H1 (cell line): ENCODE measurements around the gene TSPOAP1. TPM values are rescaled to one million over a fixed set of nuclear protein-coding genes. Genes with fewer than 3 reads are reported as not detected.

Experiments used
- CTCF ChIA-PET: fragments of 300-600 bp; sonication (Branson Sonifier 250); formaldehyde crosslinking; loops from one replicate; lab custom pipeline; 2021; ENCODE audit not compliant: partially characterized antibody; lab: Charles Lee
- POLR2A ChIA-PET: fragments of 300-600 bp; sonication (Branson Sonifier 250); formaldehyde crosslinking; loops from one replicate; lab custom pipeline; 2021; ENCODE audit warnings: inconsistent platforms; ENCODE audit not compliant: partially characterized antibody; lab: Charles Lee
- DNase-seq, 2 experiments: peaks; one replicate each; pipeline versions ENCODE4 v3.0.0 to v3.0.0-alpha.2; 2010 to 2022; ENCODE audit warnings: low spot score in 2 of 2, low read depth in 1 of 2, mixed read lengths in 1 of 2
- FAIRE-seq: peaks from 2 replicates; lab custom pipeline; 2011; peaks lifted over from hg19 to GRCh38; lab: Jason Lieb, UNC
- H2AFZ ChIP-seq: 2 replicates; pipeline ENCODE4 v1.8.1; 2012; ENCODE audit warnings: low read length, inconsistent platforms
- H2AK5ac ChIP-seq: 2 replicates; pipeline ENCODE4 v1.6.1; 2013; ENCODE audit warnings: low read depth, low read length
- H2BK120ac ChIP-seq: replicated peaks from 2 replicates; pipeline ENCODE3; 2013; ENCODE audit warnings: low read depth, low read length, inconsistent platforms
- H2BK12ac ChIP-seq: 2 replicates; pipeline ENCODE4 v1.6.1; 2013; ENCODE audit warnings: low read depth, low read length
- H2BK15ac ChIP-seq: 2 replicates; pipeline ENCODE4 v1.6.1; 2013; ENCODE audit warnings: low read length
- H2BK20ac ChIP-seq: 2 replicates; pipeline ENCODE4 v1.6.1; 2013; ENCODE audit warnings: low read length
- H2BK5ac ChIP-seq: 2 replicates; pipeline ENCODE4 v1.6.1; 2013; ENCODE audit warnings: low read depth, low read length
- H3K14ac ChIP-seq: 2 replicates; pipeline ENCODE4 v1.6.1; 2013; ENCODE audit warnings: inconsistent platforms; ENCODE audit not compliant: insufficient read length
- H3K18ac ChIP-seq: 2 replicates; pipeline ENCODE4 v1.6.1; 2013; ENCODE audit warnings: low read length; ENCODE audit errors: extremely low read depth
- H3K23ac ChIP-seq: 2 replicates; pipeline ENCODE4 v1.6.1; 2013; ENCODE audit warnings: inconsistent platforms; ENCODE audit not compliant: insufficient read length
- H3K23me2 ChIP-seq: 2 replicates; pipeline ENCODE4 v1.6.1; 2013; ENCODE audit warnings: low read depth, low read length
- H3K27ac ChIP-seq: 2 replicates; pipeline ENCODE4 v1.6.1; 2011; ENCODE audit warnings: low read depth, low read length, inconsistent platforms
- H3K27me3 ChIP-seq, 4 experiments: replicated peaks in 1 of 4; 1 replicate in 1 of 4; 2 replicates in 3 of 4; pipeline versions ENCODE4 v1.6.1 to v1.8.1; 2011 to 2013; ENCODE audit warnings: low read length in 3 of 4, mild to moderate bottlenecking in 3 of 4, inconsistent platforms in 2 of 4, mixed read lengths in 2 of 4, moderate library complexity in 1 of 4; ENCODE audit not compliant: control insufficient read depth in 3 of 4, insufficient read depth in 3 of 4; ENCODE audit errors: extremely low read depth in 1 of 4
- H3K36me3 ChIP-seq, 4 experiments: 2 replicates each; pipeline versions ENCODE4 v1.6.1 to v1.8.1; 2011 to 2013; ENCODE audit warnings: mild to moderate bottlenecking in 4 of 4, low read length in 3 of 4, moderate library complexity in 2 of 4, control low read depth in 1 of 4, inconsistent platforms in 1 of 4; ENCODE audit not compliant: insufficient read depth in 4 of 4, control insufficient read depth in 2 of 4
- H3K4ac ChIP-seq: replicated peaks from 2 replicates; pipeline ENCODE3; 2013; ENCODE audit warnings: low read length, low read depth, mixed read lengths, inconsistent platforms; ENCODE audit not compliant: insufficient read length
- H3K4me1 ChIP-seq, 4 experiments: replicated peaks in 1 of 4; 1 replicate in 1 of 4; 2 replicates in 3 of 4; pipeline versions ENCODE4 v1.6.1 to v1.8.1; 2011 to 2013; ENCODE audit warnings: low read length in 3 of 4, inconsistent platforms in 2 of 4, mixed read lengths in 1 of 4; ENCODE audit not compliant: insufficient read depth in 4 of 4, control insufficient read depth in 3 of 4
- H3K4me2 ChIP-seq, 2 experiments: 2 replicates each; pipeline versions ENCODE4 v1.6.1 to v1.8.1; 2011 to 2013; ENCODE audit warnings: low read depth in 2 of 2, low read length in 2 of 2, control low read depth in 1 of 2, inconsistent platforms in 1 of 2, mild to moderate bottlenecking in 1 of 2; ENCODE audit not compliant: insufficient read depth in 1 of 2
- H3K4me3 ChIP-seq, 4 experiments: fragments of 200-600, 300-600 bp in 1 of 4; sonication (generic), shearing (Covaris generic), sonication (Bioruptor Twin) in 1 of 4; 2 replicates each; pipeline versions ENCODE4 v1.5.1 to v1.8.1; 2011 to 2016; ENCODE audit warnings: low read length in 4 of 4, low read depth in 3 of 4, control low read depth in 2 of 4, inconsistent platforms in 2 of 4, mild to moderate bottlenecking in 2 of 4, mixed read lengths in 1 of 4, moderate library complexity in 1 of 4; ENCODE audit not compliant: insufficient read depth in 2 of 4; ENCODE audit errors: extremely low read depth in 1 of 4
- H3K56ac ChIP-seq: replicated peaks from 2 replicates; pipeline ENCODE3; 2013; ENCODE audit warnings: low read depth, mild to moderate bottlenecking, mixed read lengths, low read length, inconsistent platforms; ENCODE audit not compliant: insufficient read length
- H3K79me1 ChIP-seq: 2 replicates; pipeline ENCODE4 v1.6.1; 2013; ENCODE audit warnings: low read depth, low read length, control low read depth
- H3K79me2 ChIP-seq, 2 experiments: 2 replicates each; pipeline versions ENCODE4 v1.6.1 to v1.8.1; 2012 to 2013; ENCODE audit warnings: low read length in 2 of 2, mild to moderate bottlenecking in 2 of 2, inconsistent platforms in 1 of 2; ENCODE audit not compliant: insufficient read depth in 2 of 2, control insufficient read depth in 1 of 2
- H3K9ac ChIP-seq, 4 experiments: replicated peaks in 1 of 4; 1 replicate in 1 of 4; 2 replicates in 3 of 4; pipeline versions ENCODE4 v1.6.1 to v1.8.1; 2011 to 2013; ENCODE audit warnings: low read depth in 3 of 4, low read length in 3 of 4, control low read depth in 2 of 4, mild to moderate bottlenecking in 2 of 4, moderate library complexity in 2 of 4, inconsistent platforms in 1 of 4; ENCODE audit errors: extremely low read depth in 1 of 4
- H3K9me3 ChIP-seq, 2 experiments: 2 replicates each; pipeline versions ENCODE4 v1.6.1 to v1.8.1; 2012 to 2013; ENCODE audit warnings: mild to moderate bottlenecking in 2 of 2, moderate library complexity in 2 of 2, control low read depth in 1 of 2, inconsistent platforms in 1 of 2, low read depth in 1 of 2, low read length in 1 of 2, mixed read lengths in 1 of 2; ENCODE audit not compliant: insufficient read depth in 2 of 2
- H4K20me1 ChIP-seq, 2 experiments: replicated peaks in 1 of 2; 2 replicates each; pipeline versions ENCODE3 to v1.8.1; 2011 to 2013; ENCODE audit warnings: inconsistent platforms in 2 of 2, low read length in 2 of 2, mild to moderate bottlenecking in 1 of 2; ENCODE audit not compliant: insufficient read depth in 2 of 2, control insufficient read depth in 1 of 2
- H4K5ac ChIP-seq: 2 replicates; pipeline ENCODE4 v1.6.1; 2013; ENCODE audit warnings: low read length, low read depth, mixed read lengths, inconsistent platforms; ENCODE audit not compliant: insufficient read length
- H4K8ac ChIP-seq: 2 replicates; pipeline ENCODE4 v1.8.0; 2013; ENCODE audit warnings: mild to moderate bottlenecking, moderate library complexity, low read length, inconsistent platforms; ENCODE audit not compliant: insufficient read depth; ENCODE audit errors: extremely low read depth
- H4K91ac ChIP-seq: replicated peaks from 2 replicates; pipeline ENCODE3; 2013; ENCODE audit warnings: low read length, mixed read lengths, inconsistent platforms; ENCODE audit not compliant: insufficient read length
- ATF3 ChIP-seq: IDR thresholded peaks from 2 replicates; pipeline ENCODE4 v1.6.1; 2011; ENCODE audit warnings: low read depth, mild to moderate bottlenecking, low read length; ENCODE audit not compliant: insufficient read depth
- EP300 ChIP-seq, 2 experiments: IDR thresholded peaks; 1 replicate in 1 of 2; 2 replicates in 1 of 2; pipeline ENCODE4 v1.6.1; 2011 to 2012; ENCODE audit warnings: low read depth in 2 of 2, low read length in 2 of 2, mild to moderate bottlenecking in 2 of 2, borderline replicate concordance in 1 of 2, inconsistent platforms in 1 of 2, moderate library complexity in 1 of 2
- PHF8 ChIP-seq: fragments of 200-600 bp; sonication (generic); conservative IDR thresholded peaks from 2 replicates; pipeline ENCODE4 v1.7.1; 2012; ENCODE audit warnings: low read depth, mild to moderate bottlenecking, inconsistent platforms, low read length, moderate library complexity
- RXRA ChIP-seq: IDR thresholded peaks from 2 replicates; pipeline ENCODE4 v1.6.1; 2011; ENCODE audit warnings: low read depth, mild to moderate bottlenecking, low read length, moderate library complexity; ENCODE audit not compliant: insufficient read depth
- WGBS, 2 experiments: shearing (Covaris generic) in 1 of 2; methylation state at CpG; one replicate each; pipeline versions ENCODE4 v1.1.6 to v1.1.7; 2013 to 2015; ENCODE audit warnings: low lambda C conversion rate in 2 of 2, mixed read lengths in 2 of 2, inconsistent platforms in 1 of 2, low coverage in 1 of 2, missing lambda C conversion rate in 1 of 2; ENCODE audit not compliant: insufficient replicate concordance in 2 of 2, insufficient coverage in 1 of 2, insufficient read length in 1 of 2; ENCODE audit errors: extremely low coverage in 1 of 2, missing lambda C conversion rate in 1 of 2; 5-methylcytosine and 5-hydroxymethylcytosine counted together
- polyA plus RNA-seq, 7 experiments: library from polyadenylated mRNA; depleted of rRNA in 3 of 7; stranded (reverse) in 5 of 7; unstranded in 2 of 7; fragments of >200 nt in 5 of 7; fragments of 200-250 nt in 2 of 7; gene quantifications; 1 replicate in 5 of 7; 2 replicates in 1 of 7; 4 replicates in 1 of 7; pipeline versions ENCODE4 v1.2.1 to v1.2.3, GENCODE V29; 2011 to 2013; ENCODE audit warnings: missing spikeins in 2 of 7, mixed read lengths in 2 of 7
- total RNA-seq: library from RNA; stranded (reverse); fragmentation: NEBNext Ultra II Directional; extraction: Animal tissue kit (Norgen Biotek cat#: 25700); gene quantifications from 2 replicates; pipeline ENCODE4 v1.2.1, GENCODE V29; 2021

TSPOAP1 gene
- total and polyA plus RNA-seq, 2 of the 8 experiments (the other 6 are each of a cell fraction or from before 2014, with no cell fraction given), result 7.6 to 9.2 TPM

- Histone ChIP-seq H2BK12ac (no peak overlapping the region), H4K5ac (no peak overlapping the region), H2BK5ac (no peak overlapping the region), H3K4me1 (peaks cover under 1 to 5% (median 2%) of the 10 kb centered on the region in 4 experiments; a peak in 5 of 7 replicates), H3K27ac (no peak overlapping the region), H2BK15ac (no peak overlapping the region), H3K27me3 (no peaks in the 10 kb centered on the region), H2BK20ac (no peak overlapping the region), H3K4me3 (no peak overlapping the region), H3K4ac (no peak overlapping the region), H3K56ac (no peak overlapping the region), H3K4me2 (no peak overlapping the region), H3K36me3 (no peaks in the 10 kb centered on the region; a peak in 1 of 8 replicates), H2AK5ac (no peak overlapping the region), H2AFZ (no peak overlapping the region), H3K79me1 (no peaks in the 10 kb centered on the region), H3K9me3 (no peaks in the 10 kb centered on the region), H2BK120ac (no peak overlapping the region), H3K79me2 (no peaks in the 10 kb centered on the region), H3K14ac (no peak overlapping the region), H4K20me1 (no peaks in the 10 kb centered on the region), H3K9ac (no peak overlapping the region), H3K23me2 (no peaks in the 10 kb centered on the region), H3K23ac (no peak overlapping the region), H4K8ac (no peak overlapping the region), H3K18ac (no peak overlapping the region), H4K91ac (no peak overlapping the region)
- DNase-seq (no peak), FAIRE-seq (no peak)
- WGBS, 2 experiments, result 82% methylated on average over 6 of the region's 6 CpGs; no CpG with 5 or more reads in 1 of the 2 experiments
- ChIA-PET POLR2A (interaction anchor here (1.0 to 1.4 kb wide), 3 partner anchors 8 to 18 kb away, joined by 3 read pairs; no protein-coding TSS in a partner anchor), CTCF (interaction anchor here (0.6 to 3.1 kb wide), 9 partner anchors 9 to 67 kb away, joined by 3 to 12 read pairs (median 4); partner anchors contain the start of gene RNF43)
- TF ChIP-seq RXRA (no peak), ATF3 (no peak), PHF8 (no peak), EP300 (IDR thresholded peaks at IDR 0.05; ENCODE audit: borderline replicate concordance in 1 of 2, low read depth in 2 of 2, low read length in 2 of 2) (no peak)
Observed at GRCh38 chr17:58371300-58371950, 42.8 kb upstream of the TSPOAP1 start.
